Small intestine (tissue), 7 donors: Measurements from ENCODE around the gene ANKRD28. TPM values are rescaled to one million over a fixed set of nuclear protein-coding genes. Genes with fewer than 3 reads are reported as not detected.

Experiments
- DNase-seq, 2 donors: peaks; one replicate each; pipeline versions ENCODE4 v3.0.0 to v3.0.0-alpha.2; 2013
- FAIRE-seq: peaks from 2 replicates; lab custom pipeline; 2012; peaks lifted over from hg19 to GRCh38; lab: Jason Lieb, UNC
- H3K27ac ChIP-seq, 3 donors: one replicate each; pipeline ENCODE4 v1.5.1; 2013; ENCODE audit warnings: low read length in 2 of 3, mild to moderate bottlenecking in 2 of 3, control low read depth in 1 of 3, inconsistent platforms in 1 of 3, low read depth in 1 of 3, moderate library complexity in 1 of 3
- H3K27me3 ChIP-seq, 3 donors: one replicate each; pipeline ENCODE4 v1.6.1; 2013; ENCODE audit warnings: low read length in 3 of 3, inconsistent platforms in 1 of 3; ENCODE audit not compliant: control insufficient read depth in 3 of 3, insufficient read depth in 3 of 3
- H3K36me3 ChIP-seq, 3 donors: one replicate each; pipeline ENCODE4 v1.6.1; 2013; ENCODE audit warnings: low read length in 3 of 3, inconsistent platforms in 1 of 3, low read depth in 1 of 3, mild to moderate bottlenecking in 1 of 3, moderate library complexity in 1 of 3; ENCODE audit not compliant: control insufficient read depth in 3 of 3, insufficient read depth in 2 of 3
- H3K4me1 ChIP-seq, 3 donors: one replicate each; pipeline ENCODE4 v1.6.1; 2013; ENCODE audit warnings: low read length in 2 of 3, inconsistent platforms in 1 of 3, low read depth in 1 of 3, mild to moderate bottlenecking in 1 of 3, moderate library complexity in 1 of 3; ENCODE audit not compliant: control insufficient read depth in 3 of 3, insufficient read depth in 2 of 3
- H3K4me3 ChIP-seq, 3 donors: one replicate each; pipeline ENCODE4 v1.5.1; 2013; ENCODE audit warnings: low read length in 3 of 3, control low read depth in 1 of 3, inconsistent platforms in 1 of 3, low read depth in 1 of 3, mild to moderate bottlenecking in 1 of 3, moderate library complexity in 1 of 3
- H3K9me3 ChIP-seq, 2 donors: one replicate each; pipeline ENCODE4 v1.6.1; 2013; ENCODE audit warnings: low read depth in 1 of 2, low read length in 1 of 2; ENCODE audit not compliant: control insufficient read depth in 2 of 2, insufficient read depth in 1 of 2
- WGBS, 3 donors: extraction: QIAGEN DNeasy Blood & Tissue Kit; methylation state at CpG; one replicate each; pipeline ENCODE4 v1.1.7; 2013; 5-methylcytosine and 5-hydroxymethylcytosine counted together
- polyA plus RNA-seq, 4 donors: library from polyadenylated mRNA; stranded (reverse) in 3 of 4; unstranded in 1 of 4; fragments of 200-250 nt in 3 of 4; fragments of 120-200 nt in 1 of 4; gene quantifications; one replicate each; pipeline versions ENCODE4 v1.2.1 to v1.2.3, GENCODE V29; 2013
- donor health status: healthy with polysubstance abuse.
- donor health status: control.
- donor health status: control.
- donor health status: Bipolar disorder and iron deficiency.
- donor health status: healthy.

ANKRD28 gene
- polyA plus RNA-seq, 4 donors: 8.9 to 28.7 (median 11.6) TPM

DNA sequence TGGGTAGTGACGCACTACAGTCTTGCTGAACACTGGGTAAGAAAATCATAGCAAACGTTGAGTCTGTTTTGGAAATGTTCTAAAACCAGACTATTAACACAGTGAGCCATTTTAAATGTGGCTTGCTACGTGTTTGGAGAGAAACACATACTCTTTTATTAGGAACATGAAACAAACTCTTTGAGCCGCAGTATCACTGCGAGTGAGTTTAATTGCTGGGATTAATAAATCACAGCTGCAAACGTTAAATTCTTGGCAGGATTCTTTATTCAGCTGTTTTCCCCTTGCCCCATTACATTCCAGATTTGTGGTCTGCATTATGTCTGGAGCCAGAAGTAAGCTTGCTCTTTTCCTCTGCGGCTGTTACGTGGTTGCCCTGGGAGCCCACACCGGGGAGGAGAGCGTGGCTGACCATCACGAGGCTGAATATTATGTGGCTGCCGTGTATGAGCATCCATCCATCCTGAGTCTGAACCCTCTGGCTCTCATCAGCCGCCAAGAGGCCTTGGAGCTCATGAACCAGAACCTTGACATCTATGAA, 162.6 kb downstream of the ANKRD28 start:
- Histone ChIP-seq H3K4me3 (no peak overlapping the region), H3K4me1 (peaks cover 0 to 6% (median 2%) of the 10 kb centered on the region in 3 donors), H3K9me3 (no peaks in the 10 kb centered on the region), H3K27me3 (no peaks in the 10 kb centered on the region), H3K36me3 (peaks cover 0 to 6% (median 0%) of the 10 kb centered on the region in 3 donors), H3K27ac (peak overlapping the region in 2 of 3 donors; percentile 30 to 85)
- peak in 1 of 2 donors; percentile 25 for DNase-seq
- 71 to 87% (median 85%) methylated on average over 13 of the region's 13 CpGs for WGBS, 3 donors
- no peak for FAIRE-seq

DNA sequence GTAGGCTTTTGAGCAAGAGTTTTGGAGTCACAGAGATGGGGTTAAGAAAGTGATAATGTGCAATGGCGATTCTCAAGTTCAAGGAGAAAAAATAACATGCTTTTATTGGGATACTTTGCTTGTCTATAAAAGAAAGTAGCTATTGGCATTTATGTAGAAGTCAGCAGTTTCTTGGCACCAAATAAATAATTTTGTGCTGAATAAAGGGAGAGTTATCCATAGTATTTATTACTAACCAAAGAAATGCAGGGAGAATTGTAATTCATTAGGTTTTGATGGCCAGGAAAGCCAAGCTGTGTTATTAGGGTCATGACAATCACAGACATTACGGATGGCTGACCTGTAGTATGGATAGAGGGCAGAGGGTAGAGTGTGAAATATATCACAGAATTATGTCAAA, 163.1 kb downstream of the ANKRD28 start:
- Histone ChIP-seq H3K36me3 (peaks cover 0 to 6% (median 0%) of the 10 kb centered on the region in 3 donors), H3K4me1 (peaks cover 0 to 6% (median 2%) of the 10 kb centered on the region in 3 donors), H3K4me3 (no peak overlapping the region), H3K27ac (no peak overlapping the region), H3K9me3 (no peaks in the 10 kb centered on the region), H3K27me3 (no peaks in the 10 kb centered on the region)
- 78 to 95% (median 93%) methylated on average over 2 of the region's 2 CpGs for WGBS, 3 donors
- no peak for FAIRE-seq
- no peak for DNase-seq

DNA sequence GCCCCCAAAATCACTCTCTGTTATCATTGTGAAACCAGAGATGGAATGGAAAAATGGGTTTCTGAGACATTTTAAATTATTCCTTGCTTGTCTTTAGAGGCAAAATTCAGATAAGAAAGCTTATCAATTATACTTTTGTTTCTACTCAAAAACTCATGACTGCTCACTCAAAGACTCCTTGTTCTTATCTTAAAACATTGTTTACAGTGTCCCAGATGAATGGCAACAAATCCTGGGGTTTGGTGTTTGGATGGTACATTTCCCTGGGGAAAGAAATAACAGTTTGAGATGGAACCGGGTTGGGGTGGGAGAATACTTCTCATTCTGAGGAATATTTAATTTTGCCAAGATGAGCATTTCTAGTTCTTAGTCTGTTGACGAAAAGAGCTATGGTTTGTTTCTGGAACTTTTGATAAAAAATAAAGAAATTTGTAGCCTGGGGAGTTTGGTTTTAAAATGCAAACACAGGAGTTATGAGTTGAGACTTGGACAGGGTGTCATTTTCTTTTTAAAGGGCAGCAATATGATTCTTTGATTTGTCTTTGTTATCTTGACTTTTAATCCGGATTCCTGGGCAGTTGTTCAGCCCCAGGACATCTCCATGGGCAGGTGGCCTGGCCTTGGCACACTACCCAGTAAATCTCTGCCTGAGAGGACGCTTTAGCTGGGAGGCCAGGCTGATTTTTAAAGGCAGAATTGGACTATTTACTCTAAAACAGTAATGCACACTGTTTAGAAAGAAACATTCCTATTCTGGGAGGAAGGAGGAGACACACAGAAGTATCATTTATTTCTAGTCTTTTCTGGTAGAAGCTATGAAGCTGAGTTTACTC, 163.8 kb downstream of the ANKRD28 start:
- H3K4me3 ChIP-seq: no peak overlapping the region
- no peaks in the 10 kb centered on the region for H3K27me3 ChIP-seq
- H3K36me3 ChIP-seq: peaks cover 0 to 6% (median 0%) of the 10 kb centered on the region in 3 donors
- 44 to 50% (median 47%) methylated on average over 4 of the region's 4 CpGs for WGBS, 3 donors
- peaks cover 0 to 6% (median 2%) of the 10 kb centered on the region in 3 donors for H3K4me1 ChIP-seq
- DNase-seq (no peak), FAIRE-seq (no peak)
- no peaks in the 10 kb centered on the region for H3K9me3 ChIP-seq
- no peak overlapping the region for H3K27ac ChIP-seq

DNA sequence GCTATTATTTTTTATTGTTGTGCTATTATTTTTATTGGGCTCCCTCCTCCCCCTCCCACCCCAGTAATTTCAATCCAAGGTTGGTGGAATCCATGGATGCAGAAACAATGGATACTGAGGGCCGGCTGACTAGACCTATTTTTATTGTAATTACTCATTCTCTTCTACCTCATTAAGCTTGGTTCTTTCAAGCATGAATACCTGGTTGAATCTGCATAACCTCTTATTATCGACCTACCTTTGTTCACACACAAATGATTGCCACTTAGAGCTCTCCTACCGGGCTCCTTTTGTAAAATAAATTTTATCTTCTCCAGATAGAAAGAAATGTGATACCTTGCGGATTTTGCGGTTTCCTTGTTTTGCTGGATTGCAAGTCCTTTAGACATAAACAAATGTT, 164.6 kb downstream of the ANKRD28 start:
- Histone ChIP-seq H3K4me1 (peaks cover 0 to 6% (median 2%) of the 10 kb centered on the region in 3 donors), H3K27me3 (no peaks in the 10 kb centered on the region), H3K27ac (no peak overlapping the region), H3K36me3 (peaks cover 0 to 6% (median under 1%) of the 10 kb centered on the region in 3 donors), H3K9me3 (no peaks in the 10 kb centered on the region), H3K4me3 (no peak overlapping the region)
- 86 to 89% (median 89%) methylated on average over 5 of the region's 5 CpGs for WGBS, 3 donors
- FAIRE-seq (no peak), DNase-seq (no peak)

DNA sequence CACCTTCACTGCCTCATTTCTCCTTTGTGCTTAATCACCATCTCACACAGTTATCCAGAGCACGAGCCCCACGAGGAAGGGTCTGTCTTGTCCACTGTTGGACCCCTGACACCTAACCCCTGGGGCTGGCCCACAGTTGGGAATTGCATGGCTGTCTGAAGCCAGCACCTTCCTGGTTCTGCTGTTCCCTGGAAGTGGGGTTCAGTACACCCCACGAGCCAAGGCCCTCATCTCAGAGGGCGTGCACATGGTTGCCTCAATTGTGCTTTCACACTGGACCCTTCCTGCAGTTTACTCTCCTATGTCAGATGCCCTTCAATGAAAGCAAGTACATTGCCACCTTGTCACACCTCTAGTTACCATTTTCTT, 165.6 kb downstream of the ANKRD28 start:
- Histone ChIP-seq H3K36me3 (peaks cover 0 to 6% (median 2%) of the 10 kb centered on the region in 3 donors), H3K27me3 (no peaks in the 10 kb centered on the region), H3K9me3 (no peaks in the 10 kb centered on the region), H3K4me3 (no peak overlapping the region), H3K27ac (no peak overlapping the region), H3K4me1 (peaks cover 0 to 6% (median 2%) of the 10 kb centered on the region in 3 donors)
- FAIRE-seq (no peak), DNase-seq (no peak)
- 94 to 98% (median 96%) methylated on average over 4 of the region's 4 CpGs for WGBS, 3 donors

DNA sequence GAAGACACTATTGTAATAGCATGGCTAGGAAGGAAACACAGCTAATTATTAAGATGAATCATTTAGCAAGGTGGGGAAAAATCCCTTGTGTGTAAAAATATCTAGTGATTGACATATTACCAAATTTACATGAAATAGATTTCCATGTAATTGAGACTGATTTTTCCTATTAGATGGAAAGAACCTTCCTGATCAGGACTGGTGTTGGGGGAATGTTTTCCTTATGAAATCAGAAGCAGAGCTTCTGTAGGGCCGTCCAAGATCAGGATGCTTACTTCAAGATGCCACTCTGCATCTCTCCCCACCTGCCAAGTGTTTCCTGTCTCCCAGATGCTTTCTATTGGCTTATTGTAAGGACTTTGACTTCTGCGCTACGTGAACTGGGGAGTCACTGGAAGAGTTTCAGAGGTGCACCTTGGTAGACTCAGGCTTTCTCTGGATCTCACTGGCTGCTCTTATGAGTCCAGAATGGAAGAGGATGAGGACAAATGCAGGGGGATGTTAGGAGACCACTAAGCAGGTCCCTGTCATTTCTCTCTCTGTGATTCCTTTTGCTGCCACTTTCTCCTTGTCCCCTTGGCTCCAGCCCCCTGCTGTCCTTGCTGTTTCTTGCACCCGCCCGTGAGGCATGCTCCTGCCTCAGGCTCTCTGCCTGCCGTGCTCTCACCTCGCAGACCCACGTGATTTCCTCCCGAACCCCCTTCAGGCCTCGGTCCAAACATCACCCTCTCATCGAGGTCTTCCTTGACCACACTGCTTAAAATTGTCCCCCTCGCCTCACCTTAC, 166.2 kb downstream of the ANKRD28 start:
- H3K36me3 ChIP-seq: peaks cover 0 to 4% (median 4%) of the 10 kb centered on the region in 3 donors
- no peaks in the 10 kb centered on the region for H3K9me3 ChIP-seq
- H3K4me3 ChIP-seq: no peak overlapping the region
- no peak for DNase-seq
- peaks cover 0 to 6% (median 2%) of the 10 kb centered on the region in 3 donors for H3K4me1 ChIP-seq
- H3K27me3 ChIP-seq: no peaks in the 10 kb centered on the region
- no peak overlapping the region for H3K27ac ChIP-seq
- WGBS, 3 donors: 83 to 92% (median 88%) methylated on average over 12 of the region's 12 CpGs
- FAIRE-seq: no peak

DNA sequence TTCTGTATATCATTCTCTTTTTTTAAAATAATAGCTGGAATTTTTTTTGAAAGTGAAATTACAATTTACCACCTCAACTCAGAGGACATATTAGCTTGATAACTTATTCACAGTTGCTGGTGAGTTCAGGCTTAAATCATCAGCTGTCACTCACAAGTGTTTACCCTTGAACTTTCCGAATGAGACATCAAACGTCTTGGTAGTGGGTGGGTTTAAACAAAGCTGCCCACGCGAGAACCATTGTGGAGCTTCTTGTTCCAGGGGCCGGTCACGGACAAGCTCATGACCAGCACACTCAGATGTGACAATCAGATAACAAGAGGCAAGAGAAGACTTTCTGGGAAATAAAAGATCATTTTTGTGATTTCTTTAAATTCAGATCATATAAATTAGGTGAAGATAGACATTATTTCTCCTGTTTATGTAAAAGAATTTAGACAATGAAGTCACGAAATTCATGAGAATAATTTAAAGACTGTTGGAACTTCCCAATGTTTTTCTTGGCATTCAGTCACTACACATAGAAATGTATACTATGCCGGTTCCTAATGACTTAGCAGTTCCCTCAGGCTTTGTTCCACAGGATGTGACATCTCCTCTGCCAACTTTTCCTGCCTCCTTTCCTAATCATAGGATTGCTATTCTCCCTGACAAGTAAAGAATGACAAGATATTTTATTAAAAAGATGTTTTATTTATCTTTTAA, 167.0 kb downstream of the ANKRD28 start:
- H3K9me3 ChIP-seq: peaks cover 0 to 2% of the 10 kb centered on the region in 2 donors
- no peak overlapping the region for H3K4me3 ChIP-seq
- no peak for FAIRE-seq
- H3K36me3 ChIP-seq: peaks cover 0 to 4% (median 2%) of the 10 kb centered on the region in 3 donors
- no peak overlapping the region for H3K27ac ChIP-seq
- no peaks in the 10 kb centered on the region for H3K27me3 ChIP-seq
- WGBS, 3 donors: 31 to 43% (median 39%) methylated on average over 8 of the region's 8 CpGs
- no peak for DNase-seq
- H3K4me1 ChIP-seq: peaks cover 0 to 6% (median 2%) of the 10 kb centered on the region in 3 donors
